HCT116 (cell line): ENCODE results near the gene MYOF. TPM values are rescaled to one million over a fixed set of nuclear protein-coding genes. Genes with fewer than 3 reads are reported as not detected.

Experiments used
- ATAC-seq: fragments of 200-7000 bp; cut with Tn5 transposase; 2 replicates; pipeline ENCODE4 v1.9.1; 2020; ENCODE audit warnings: mild to moderate bottlenecking, moderate library complexity
- BruUV-seq: library from RNA; stranded (reverse); fragments of 400-500 nt; replicated peaks from 2 replicates; lab custom pipeline; 2021; lab: Mats Ljungman, UMichigan
- CTCF ChIA-PET: fragments of 300-600 bp; sonication (Branson Sonifier 250); formaldehyde crosslinking; loops from one replicate; lab custom pipeline; 2021; ENCODE audit warnings: antibody characterized with exemption; lab: Charles Lee
- POLR2A ChIA-PET: fragments of 300-600, 350-600 bp; sonication (Branson Sonifier 250); formaldehyde crosslinking; loops from one replicate; lab custom pipeline; 2021; ENCODE audit warnings: antibody characterized with exemption; lab: Charles Lee
- RAD21 ChIA-PET, 2 experiments: fragments of 300-600 bp; sonication (Branson Sonifier 250); formaldehyde crosslinking; loops; one replicate each; lab custom pipeline; 2023; ENCODE audit warnings: low total read pairs in 2 of 2; ENCODE audit not compliant: uncharacterized antibody in 2 of 2, unreplicated experiment in 2 of 2, low non-redundant PET in 1 of 2; lab: Charles Lee
- DNase-seq: peaks from one replicate; pipeline ENCODE4 v3.0.0-alpha.2; 2010; ENCODE audit warnings: low read depth, low spot score
- H2AFZ ChIP-seq: fragments of 200-600 bp; shearing (Covaris generic), sonication (generic); 2 replicates; pipeline ENCODE4 v1.6.1; 2017; ENCODE audit warnings: low read depth, mixed run types, mixed read lengths, antibody characterized with exemption, low read length; ENCODE audit not compliant: poor library complexity, severe bottlenecking
- H3K27ac ChIP-seq: 2 replicates; pipeline ENCODE4 v1.5.1; 2012; ENCODE audit warnings: low read depth, low read length
- H3K27me3 ChIP-seq: fragments of 200-600 bp; sonication (generic); 2 replicates; pipeline ENCODE4 v1.6.1; 2016; ENCODE audit warnings: mixed run types, low read length, mixed read lengths; ENCODE audit not compliant: insufficient read depth
- H3K36me3 ChIP-seq, 2 experiments: fragments of 200-500 bp in 1 of 2; fragments of 200-600 bp in 1 of 2; sonication (Bioruptor generic) in 1 of 2; sonication (generic) in 1 of 2; 2 replicates each; pipeline versions ENCODE4 v1.5.1 to v1.6.1; 2014 to 2016; ENCODE audit warnings: low read length in 2 of 2, inconsistent platforms in 1 of 2, mixed read lengths in 1 of 2, mixed run types in 1 of 2; ENCODE audit not compliant: insufficient read depth in 2 of 2, control insufficient read depth in 1 of 2
- H3K4me1 ChIP-seq, 2 experiments: fragments of 200-600 bp in 1 of 2; sonication (generic) in 1 of 2; 2 replicates each; pipeline versions ENCODE4 v1.5.1 to v1.6.1; 2012 to 2017; ENCODE audit warnings: low read length in 2 of 2, inconsistent platforms in 1 of 2, mild to moderate bottlenecking in 1 of 2, mixed read lengths in 1 of 2, mixed run types in 1 of 2, moderate library complexity in 1 of 2; ENCODE audit not compliant: insufficient read depth in 2 of 2, control insufficient read depth in 1 of 2
- H3K4me2 ChIP-seq: fragments of 200-600 bp; sonication (generic); 2 replicates; pipeline ENCODE4 v1.6.1; 2017; ENCODE audit warnings: mixed run types, low read length, mixed read lengths
- H3K4me3 ChIP-seq, 2 experiments: fragments of 200-600 bp in 1 of 2; sonication (generic) in 1 of 2; replicated peaks in 1 of 2; 2 replicates each; pipeline ENCODE4 v1.5.1; 2011 to 2016; ENCODE audit warnings: low read length in 2 of 2, control low read depth in 1 of 2, low read depth in 1 of 2, mild to moderate bottlenecking in 1 of 2, mixed read lengths in 1 of 2, mixed run types in 1 of 2
- H3K79me2 ChIP-seq: fragments of 200-600 bp; sonication (generic); 2 replicates; pipeline ENCODE4 v1.6.1; 2017; ENCODE audit warnings: mild to moderate bottlenecking, mixed run types, low read length, moderate library complexity, mixed read lengths; ENCODE audit not compliant: insufficient read depth
- H3K9ac ChIP-seq: fragments of 200-600 bp; sonication (generic); 2 replicates; pipeline ENCODE4 v1.6.1; 2016; ENCODE audit warnings: low read length, mixed read lengths
- H3K9me2 ChIP-seq: fragments of 200-600 bp; sonication (generic), shearing (Covaris generic); 2 replicates; pipeline ENCODE4 v1.6.1; 2017; ENCODE audit warnings: mixed run types, mild to moderate bottlenecking, moderate library complexity; ENCODE audit not compliant: insufficient read depth
- H3K9me3 ChIP-seq, 2 experiments: fragments of 200-500 bp in 1 of 2; fragments of 200-600 bp in 1 of 2; sonication (Bioruptor generic) in 1 of 2; sonication (generic) in 1 of 2; 2 replicates each; pipeline ENCODE4 v1.6.1; 2014 to 2017; ENCODE audit warnings: low read length in 2 of 2, mixed read lengths in 2 of 2, inconsistent platforms in 1 of 2, low read depth in 1 of 2, mild to moderate bottlenecking in 1 of 2, mixed run types in 1 of 2, moderate library complexity in 1 of 2; ENCODE audit not compliant: control insufficient read depth in 1 of 2, insufficient read depth in 1 of 2
- H4K20me1 ChIP-seq: fragments of 200-600 bp; sonication (generic), shearing (Covaris generic); 2 replicates; pipeline ENCODE4 v1.6.1; 2017; ENCODE audit warnings: mixed run types, mild to moderate bottlenecking, moderate library complexity; ENCODE audit not compliant: insufficient read depth
- CBX3 ChIP-seq: IDR thresholded peaks from 2 replicates; pipeline ENCODE4 v1.6.1; 2012; ENCODE audit warnings: low read depth
- CEBPB ChIP-seq: IDR thresholded peaks from 2 replicates; pipeline ENCODE4 v1.6.1; 2012; ENCODE audit warnings: low read depth
- EGR1 ChIP-seq: IDR thresholded peaks from 2 replicates; pipeline ENCODE4 v1.6.1; 2012; ENCODE audit warnings: low read depth
- ELF1 ChIP-seq: IDR thresholded peaks from 2 replicates; pipeline ENCODE4 v1.6.1; 2012; ENCODE audit warnings: low read depth, borderline replicate concordance
- EZH2 ChIP-seq: fragments of 200-600 bp; sonication (generic); IDR thresholded peaks from 2 replicates; pipeline ENCODE4 v1.6.1; 2017; ENCODE audit warnings: antibody characterized with exemption, mixed run types
- FOSL1 ChIP-seq: IDR thresholded peaks from 2 replicates; pipeline ENCODE4 v1.6.1; 2012; ENCODE audit warnings: low read depth
- JUND ChIP-seq: IDR thresholded peaks from 2 replicates; pipeline ENCODE4 v1.6.1; 2012
- MAX ChIP-seq: IDR thresholded peaks from 2 replicates; pipeline ENCODE4 v1.6.1; 2012
- POLR2A ChIP-seq: IDR thresholded peaks from 2 replicates; pipeline ENCODE4 v1.7.0; 2011; ENCODE audit warnings: borderline replicate concordance; ENCODE audit not compliant: insufficient read depth, insufficient read length; ENCODE audit errors: extremely low read depth
- RAD21 ChIP-seq: IDR thresholded peaks from 2 replicates; pipeline ENCODE4 v1.6.1; 2012; ENCODE audit warnings: low read depth, mild to moderate bottlenecking
- SIN3A ChIP-seq: IDR thresholded peaks from 2 replicates; pipeline ENCODE4 v1.6.1; 2012; ENCODE audit warnings: low read depth
- SP1 ChIP-seq: IDR thresholded peaks from 2 replicates; pipeline ENCODE4 v1.6.1; 2012; ENCODE audit warnings: low read depth
- SRF ChIP-seq: IDR thresholded peaks from 2 replicates; pipeline ENCODE4 v1.6.1; 2012; ENCODE audit warnings: low read depth
- TCF7L2 ChIP-seq: IDR thresholded peaks from 2 replicates; pipeline ENCODE4 v1.7.0; 2011; ENCODE audit warnings: borderline replicate concordance, inconsistent platforms; ENCODE audit not compliant: insufficient read depth, insufficient read length; ENCODE audit errors: extremely low read depth
- YY1 ChIP-seq: IDR thresholded peaks from 2 replicates; pipeline ENCODE4 v1.6.1; 2011; ENCODE audit warnings: low read length, low read depth, moderate library complexity, mild to moderate bottlenecking; ENCODE audit not compliant: insufficient replicate concordance; ENCODE audit errors: extremely low read depth
- ZNF274 ChIP-seq: fragments of 200-500 bp; sonication (Bioruptor generic); IDR thresholded peaks from 2 replicates; pipeline ENCODE4 v1.6.1; 2014; ENCODE audit warnings: mild to moderate bottlenecking, low read depth, low read length, inconsistent platforms
- intact Hi-C: fragments of 100-400 bp; cut with micrococcal nuclease; formaldehyde crosslinking; loops from 2 replicates; pipeline ENCODE4 v1.10.0; 2022
- total RNA-seq: library from RNA; stranded (reverse); gene quantifications from one replicate; pipeline ENCODE4 v1.2.1, GENCODE V29; 2021; ENCODE audit not compliant: unreplicated experiment
- TF ChIP-seq, protein P1 (sequence below): IDR thresholded peaks from 2 replicates; pipeline ENCODE4 v1.6.1; 2012; ENCODE audit warnings: low read depth

The MYOF gene
- total RNA-seq, 1 experiment from 2014 or later: 250 TPM

- Histone ChIP-seq H4K20me1 (no peaks in the 10 kb centered on the region), H3K4me1 (no peaks in the 10 kb centered on the region), H3K27me3 (no peaks in the 10 kb centered on the region), H3K9ac (no peak overlapping the region), H3K9me3 (no peaks in the 10 kb centered on the region), H3K9me2 (no peaks in the 10 kb centered on the region), H3K27ac (no peak overlapping the region), H3K79me2 (no peaks in the 10 kb centered on the region; the same call in 1 of the 2 replicates), H3K36me3 (peaks cover 43 to 46% of the 10 kb centered on the region in 2 experiments), H3K4me3 (no peak overlapping the region), H2AFZ (no peak overlapping the region), H3K4me2 (no peak overlapping the region)
- ATAC-seq (no peak), DNase-seq (no peak)
- RAD21 ChIA-PET: no interaction called here
- no peak for TF ChIP-seq EGR1
- TF ChIP-seq SRF: no peak
- no peak for TF ChIP-seq EZH2
- BruUV-seq: no TSS peak
- intact Hi-C loops: loop anchor here (10.0 kb wide), 1 partner anchor 988 kb away; no protein-coding TSS in a partner anchor
- CTCF ChIA-PET: interaction anchor here (0.6 to 3.2 kb wide), 5 partner anchors 10 to 838 kb away, joined by 3 to 22 read pairs (median 3); no protein-coding TSS in a partner anchor
- POLR2A ChIA-PET: interaction anchor here (0.7 kb wide), 1 partner anchor 964 kb away, joined by 3 read pairs; no protein-coding TSS in a partner anchor
Measured at GRCh38 chr10:93512565-93512964, 30.4 kb upstream of the MYOF start.

- Histone ChIP-seq H3K27ac (no peak overlapping the region), H3K4me2 (no peak overlapping the region), H3K9me3 (no peaks in the 10 kb centered on the region), H3K4me1 (no peaks in the 10 kb centered on the region), H3K9me2 (no peaks in the 10 kb centered on the region), H3K27me3 (no peaks in the 10 kb centered on the region), H3K9ac (no peak overlapping the region), H3K36me3 (peaks cover 25 to 38% of the 10 kb centered on the region in 2 experiments), H2AFZ (no peak overlapping the region), H3K4me3 (no peak overlapping the region), H3K79me2 (peaks cover 7% of the 10 kb centered on the region), H4K20me1 (no peaks in the 10 kb centered on the region)
- no peak for ATAC-seq
- DNase-seq: no peak
- intact Hi-C loops: loop anchor here (2.0 to 10.0 kb wide), 3 partner anchors 25 to 985 kb away; no protein-coding TSS in a partner anchor
- ChIA-PET RAD21 (no interaction called here), POLR2A (interaction anchor here (0.7 kb wide), 1 partner anchor 133 kb away, joined by 3 read pairs; no protein-coding TSS in a partner anchor), CTCF (interaction anchor here (0.9 to 1.2 kb wide), 3 partner anchors 24 to 134 kb away, joined by 3 read pairs; no protein-coding TSS in a partner anchor)
- BruUV-seq: no TSS peak
- TF ChIP-seq YY1 (no peak), CEBPB (no peak), EZH2 (no peak), JUND (no peak), FOSL1 (no peak), CBX3 (no peak), POLR2A (no peak), SIN3A (no peak), RAD21 (no peak), ZNF274 (no peak), ELF1 (no peak), MAX (no peak), SP1 (no peak), TCF7L2 (no peak)
- TF ChIP-seq, protein P1, sequence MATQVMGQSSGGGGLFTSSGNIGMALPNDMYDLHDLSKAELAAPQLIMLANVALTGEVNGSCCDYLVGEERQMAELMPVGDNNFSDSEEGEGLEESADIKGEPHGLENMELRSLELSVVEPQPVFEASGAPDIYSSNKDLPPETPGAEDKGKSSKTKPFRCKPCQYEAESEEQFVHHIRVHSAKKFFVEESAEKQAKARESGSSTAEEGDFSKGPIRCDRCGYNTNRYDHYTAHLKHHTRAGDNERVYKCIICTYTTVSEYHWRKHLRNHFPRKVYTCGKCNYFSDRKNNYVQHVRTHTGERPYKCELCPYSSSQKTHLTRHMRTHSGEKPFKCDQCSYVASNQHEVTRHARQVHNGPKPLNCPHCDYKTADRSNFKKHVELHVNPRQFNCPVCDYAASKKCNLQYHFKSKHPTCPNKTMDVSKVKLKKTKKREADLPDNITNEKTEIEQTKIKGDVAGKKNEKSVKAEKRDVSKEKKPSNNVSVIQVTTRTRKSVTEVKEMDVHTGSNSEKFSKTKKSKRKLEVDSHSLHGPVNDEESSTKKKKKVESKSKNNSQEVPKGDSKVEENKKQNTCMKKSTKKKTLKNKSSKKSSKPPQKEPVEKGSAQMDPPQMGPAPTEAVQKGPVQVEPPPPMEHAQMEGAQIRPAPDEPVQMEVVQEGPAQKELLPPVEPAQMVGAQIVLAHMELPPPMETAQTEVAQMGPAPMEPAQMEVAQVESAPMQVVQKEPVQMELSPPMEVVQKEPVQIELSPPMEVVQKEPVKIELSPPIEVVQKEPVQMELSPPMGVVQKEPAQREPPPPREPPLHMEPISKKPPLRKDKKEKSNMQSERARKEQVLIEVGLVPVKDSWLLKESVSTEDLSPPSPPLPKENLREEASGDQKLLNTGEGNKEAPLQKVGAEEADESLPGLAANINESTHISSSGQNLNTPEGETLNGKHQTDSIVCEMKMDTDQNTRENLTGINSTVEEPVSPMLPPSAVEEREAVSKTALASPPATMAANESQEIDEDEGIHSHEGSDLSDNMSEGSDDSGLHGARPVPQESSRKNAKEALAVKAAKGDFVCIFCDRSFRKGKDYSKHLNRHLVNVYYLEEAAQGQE: no peak
Measured at GRCh38 chr10:93509816-93510215, 27.7 kb upstream of the MYOF start.
